WTC11 (cell line): Measurements from ENCODE around the gene CPT1A.

Source experiments
- CTCF ChIP-seq: fragments of 200-600 bp; IDR thresholded peaks from 2 replicates; pipeline ENCODE4 v1.8.0; 2022; ENCODE audit warnings: antibody characterized with exemption
- E2F1 ChIP-seq: sonication (generic); formaldehyde crosslinking; IDR thresholded peaks from 2 replicates; pipeline ENCODE4 v1.8.0; 2022; ENCODE audit warnings: mild to moderate bottlenecking, missing genetic modification reagents
- FOXP4 ChIP-seq: sonication (generic); formaldehyde crosslinking; IDR thresholded peaks from 2 replicates; pipeline ENCODE4 v1.8.0; 2022; ENCODE audit warnings: mild to moderate bottlenecking, missing genetic modification reagents
- MAX ChIP-seq: sonication (generic); formaldehyde crosslinking; IDR thresholded peaks from 2 replicates; pipeline ENCODE4 v1.8.0; 2022; ENCODE audit warnings: mild to moderate bottlenecking, missing genetic modification reagents
- NR2C2 ChIP-seq: sonication (generic); formaldehyde crosslinking; IDR thresholded peaks from 2 replicates; pipeline ENCODE4 v1.8.0; 2022; ENCODE audit warnings: mild to moderate bottlenecking, missing genetic modification reagents
- SMAD4 ChIP-seq: sonication (generic); formaldehyde crosslinking; IDR thresholded peaks from 2 replicates; pipeline ENCODE4 v1.8.0; 2022; ENCODE audit warnings: mild to moderate bottlenecking, missing genetic modification reagents
- SP1 ChIP-seq: sonication (generic); formaldehyde crosslinking; conservative IDR thresholded peaks from 2 replicates; pipeline ENCODE4 v1.8.1; 2022; ENCODE audit warnings: missing genetic modification reagents

GRCh38 chr11:68772936-68773335 is 68.8 kb downstream of the CPT1A start:
- no peak for TF ChIP-seq MAX
- TF ChIP-seq NR2C2, result no peak
- no peak for TF ChIP-seq SMAD4 (CRISPR knock-in tag)
- TF ChIP-seq E2F1 (CRISPR knock-in tag), result no peak
- TF ChIP-seq CTCF, result no peak
- no peak for TF ChIP-seq FOXP4 (CRISPR knock-in tag)
- TF ChIP-seq SP1, result no peak
